ENCODE results near the gene SPTBN2.
"Not testable (repeated sequence)": the region's sequence is repeated elsewhere in the genome, so short reads cannot be mapped to it uniquely, and the experiment has no call there.

Gene SPTBN2

GRCh38 chr11:66728693-66729385 is at the start of gene SPTBN2:
SPTBN2 (minus strand) TSS chr11:66729216; CDS start chr11:66721240, 7,976 bp downstream.
- no peak for DNase-seq

- no peak for DNase-seq
Measured at GRCh38 chr11:66768818-66769217, 39.8 kb upstream of the SPTBN2 start.

DNA sequence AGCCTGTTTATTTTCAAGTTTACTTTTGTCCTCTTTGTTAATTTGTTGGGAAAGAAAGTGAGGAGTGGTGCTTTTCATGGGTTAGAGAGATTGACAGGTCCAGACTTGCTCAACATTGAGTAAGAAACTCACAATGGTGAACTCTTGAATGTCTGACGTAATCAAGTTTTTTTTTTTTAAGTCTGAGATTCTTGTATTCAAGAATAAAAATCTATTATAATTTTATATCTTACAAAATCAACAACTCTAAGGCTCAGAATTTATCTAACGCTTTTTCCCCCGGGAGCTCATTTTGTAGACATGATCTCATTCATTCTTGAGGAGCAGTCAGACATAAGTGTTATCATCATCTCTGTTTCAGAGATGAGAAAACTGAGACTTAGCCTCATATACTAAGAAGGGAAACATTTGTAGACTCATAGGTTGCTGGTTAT is 39.1 kb upstream of the SPTBN2 start:
- DNase-seq: no peak

- no peak for DNase-seq
Measured at GRCh38 chr11:66767666-66768065, 38.6 kb upstream of the SPTBN2 start.

DNA sequence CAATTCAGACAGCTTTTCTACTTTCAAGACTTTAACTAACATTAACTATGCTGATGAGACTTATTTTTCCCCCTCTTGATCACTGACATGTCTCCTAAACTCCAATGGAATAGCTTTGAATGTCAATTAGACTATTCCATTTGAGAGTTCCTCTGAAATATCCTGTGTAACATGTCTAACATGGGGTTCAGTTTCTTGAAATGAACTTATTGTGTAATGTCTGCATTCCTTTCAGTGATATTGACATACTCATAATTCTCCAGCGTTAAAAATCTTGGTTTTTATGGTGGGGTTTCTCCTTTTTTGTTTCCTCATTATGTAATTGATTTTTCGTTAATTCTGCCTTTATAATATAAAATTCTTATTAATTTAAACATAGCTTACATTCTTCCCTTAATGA is 37.7 kb upstream of the SPTBN2 start:
- DNase-seq: no peak

- no peak for DNase-seq
Measured at GRCh38 chr11:66762088-66762487, 33.1 kb upstream of the SPTBN2 start.

DNA sequence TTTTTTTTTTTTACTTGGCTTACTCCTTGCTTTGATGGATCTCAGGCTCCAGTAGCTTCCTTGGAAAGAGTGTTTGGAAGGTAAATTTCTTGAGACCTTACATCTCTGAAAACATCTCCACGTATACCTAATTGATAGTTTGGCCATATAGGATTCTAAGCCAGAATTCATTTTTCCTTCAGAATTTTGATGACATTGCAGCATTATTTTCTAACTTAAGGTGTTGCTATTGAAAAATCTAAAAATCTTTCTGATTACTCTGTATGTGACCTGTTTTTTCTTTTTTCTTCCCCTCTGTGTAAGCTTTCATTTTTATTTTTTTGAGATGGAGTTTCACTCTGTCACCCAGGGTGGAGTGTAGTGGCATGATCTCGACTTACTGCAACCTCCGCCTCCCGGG is 23.1 kb upstream of the SPTBN2 start:
- no peak for DNase-seq

- DNase-seq: peak; percentile 38
Measured at GRCh38 chr11:66749091-66749490, 20.1 kb upstream of the SPTBN2 start.

- DNase-seq: no peak
Measured at GRCh38 chr11:66747480-66747879, 18.5 kb upstream of the SPTBN2 start.

DNA sequence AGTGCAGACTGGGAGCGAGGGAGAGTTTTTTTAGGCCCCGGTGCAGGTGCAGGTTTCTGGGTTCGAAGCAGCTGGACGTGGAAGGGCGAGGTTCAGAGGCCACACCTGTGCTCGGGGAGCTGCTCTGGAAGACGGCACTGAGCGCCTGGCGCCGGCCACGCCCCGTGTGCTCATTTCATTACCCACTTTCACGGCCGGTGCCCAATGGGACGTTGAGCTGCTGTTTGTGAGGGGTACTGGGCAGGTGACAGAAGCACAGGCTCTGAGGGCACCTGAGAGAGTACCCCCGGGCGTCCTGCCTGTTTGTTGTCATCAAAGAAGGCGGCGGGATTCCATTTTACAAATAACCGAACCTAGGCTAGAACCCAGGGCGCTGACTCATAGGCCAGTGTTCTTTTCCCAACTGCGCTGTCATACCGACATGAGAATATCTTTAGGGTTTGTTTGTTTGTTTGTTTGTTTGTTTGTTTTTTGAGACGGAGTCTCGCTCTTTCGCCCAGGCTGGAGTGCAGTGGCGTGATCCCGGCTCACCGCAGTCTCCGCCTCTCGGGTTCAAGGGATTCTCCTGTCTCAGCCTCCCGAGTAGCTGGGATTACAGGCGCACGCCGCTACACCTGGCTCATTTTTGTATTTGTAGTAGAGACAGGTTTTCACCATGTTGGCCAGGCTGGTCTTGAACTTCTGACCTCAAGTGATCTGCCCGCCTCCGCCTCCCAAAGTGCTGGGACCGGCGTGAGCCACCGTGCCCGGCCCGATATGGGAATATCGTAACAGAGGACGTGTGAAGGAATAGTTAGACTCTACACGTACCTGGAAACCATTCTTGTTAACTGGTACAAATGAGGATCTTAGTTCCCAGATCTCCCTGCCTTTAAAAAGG is 16.6 kb upstream of the SPTBN2 start:
- DNase-seq: peak; percentile 73

- peak; percentile 80 for DNase-seq
Measured at GRCh38 chr11:66744485-66745355, 15.7 kb upstream of the SPTBN2 start.

- DNase-seq: no peak
Measured at GRCh38 chr11:66743271-66743968, 14.4 kb upstream of the SPTBN2 start.

DNA sequence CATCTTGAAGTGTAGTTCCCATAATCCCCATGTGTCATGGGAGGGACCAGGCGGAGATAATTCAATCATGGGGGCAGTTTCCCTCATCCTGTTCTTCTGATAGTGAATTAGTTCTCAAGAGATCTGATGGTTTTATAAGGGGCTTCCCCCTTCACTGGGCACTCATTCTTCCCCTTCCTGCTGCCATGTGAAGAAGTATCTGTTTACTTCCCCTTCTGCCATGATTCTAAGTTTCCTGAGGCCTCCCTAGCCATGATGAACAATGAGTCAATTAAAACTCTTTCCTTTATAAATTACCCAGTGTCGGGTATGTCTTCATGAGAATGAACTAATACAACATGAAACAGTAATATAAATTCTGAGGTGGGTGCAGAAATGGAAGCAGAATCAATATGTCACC is 12.1 kb upstream of the SPTBN2 start:
- no peak for DNase-seq

DNA sequence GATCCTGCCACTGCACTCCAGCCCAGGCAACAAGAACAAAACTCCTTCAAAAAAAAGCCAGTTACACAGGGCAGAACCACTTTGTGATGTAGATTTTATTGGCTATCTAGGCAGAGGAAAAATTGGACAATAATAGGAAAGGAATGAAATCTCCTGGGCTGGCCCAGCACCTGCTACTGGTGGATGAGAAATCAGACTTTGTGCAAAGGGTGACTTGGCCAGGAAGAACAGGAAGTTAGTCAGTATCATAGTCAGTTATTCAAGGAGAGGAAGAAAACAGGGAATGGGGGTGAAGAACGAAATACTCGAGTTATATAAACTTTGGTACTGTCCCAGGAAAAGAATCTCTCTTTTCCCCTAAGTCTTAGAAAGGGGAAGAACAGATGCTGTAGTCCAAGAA is 11.0 kb upstream of the SPTBN2 start:
- no peak for DNase-seq

DNA sequence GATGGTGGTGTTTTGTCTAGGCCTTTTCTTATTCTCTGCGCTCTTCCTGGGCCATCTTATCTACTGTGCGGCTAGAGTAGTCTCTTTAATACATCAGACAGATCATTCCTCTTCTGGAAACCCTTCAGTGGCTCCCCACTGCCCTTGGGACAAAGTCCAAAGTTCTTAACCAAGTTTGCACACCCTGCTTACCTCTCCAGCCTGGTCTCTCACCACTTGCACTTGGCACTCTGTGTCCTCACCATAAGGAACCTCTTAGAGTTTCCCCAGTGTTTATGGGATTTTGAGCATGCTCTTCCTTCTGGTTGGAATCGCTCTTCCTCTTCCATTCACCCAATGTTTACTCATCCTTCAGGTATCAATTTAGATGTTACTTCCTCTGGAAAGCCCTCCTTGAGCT is 5.2 kb upstream of the SPTBN2 start:
- DNase-seq: no peak

- DNase-seq: no peak
Measured at GRCh38 chr11:66729447-66729846, 431 bp upstream of the SPTBN2 start.

DNA sequence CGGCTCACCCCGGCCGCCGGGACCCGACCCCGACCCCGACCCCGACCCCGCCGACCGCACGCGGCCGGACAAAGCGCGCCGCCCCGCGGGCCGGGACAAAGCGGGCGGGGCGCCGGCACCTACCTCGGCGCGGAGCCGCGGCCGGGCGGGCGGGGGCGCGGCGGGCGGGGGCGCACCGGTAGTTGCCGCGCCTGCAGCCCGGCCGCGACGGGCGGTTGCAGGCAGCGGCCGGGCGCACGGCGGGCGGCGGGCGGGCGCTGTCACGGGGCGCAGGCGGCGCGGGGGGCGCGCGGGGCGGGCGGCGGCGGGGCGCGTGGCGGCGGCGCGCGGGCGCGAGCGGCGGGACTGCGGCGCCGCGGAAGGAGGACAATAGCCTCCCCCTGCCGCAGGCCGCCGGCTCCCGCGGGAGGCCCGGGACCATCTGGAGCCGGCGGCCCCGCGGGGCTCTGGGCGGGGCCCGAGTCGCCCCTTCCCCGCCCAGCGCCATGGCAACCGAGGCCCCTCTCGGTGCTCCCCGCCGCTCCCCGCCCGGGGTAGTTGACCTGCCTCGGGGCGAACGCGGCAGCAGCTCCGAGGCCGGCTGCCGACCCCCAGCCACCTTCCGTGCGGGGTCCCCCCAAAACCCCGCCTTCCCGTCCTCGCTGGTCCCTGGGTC is 851 bp downstream of the SPTBN2 start:
- no peak for DNase-seq

- no peak for DNase-seq
Measured at GRCh38 chr11:66727282-66728037, 1.6 kb downstream of the SPTBN2 start.

DNA sequence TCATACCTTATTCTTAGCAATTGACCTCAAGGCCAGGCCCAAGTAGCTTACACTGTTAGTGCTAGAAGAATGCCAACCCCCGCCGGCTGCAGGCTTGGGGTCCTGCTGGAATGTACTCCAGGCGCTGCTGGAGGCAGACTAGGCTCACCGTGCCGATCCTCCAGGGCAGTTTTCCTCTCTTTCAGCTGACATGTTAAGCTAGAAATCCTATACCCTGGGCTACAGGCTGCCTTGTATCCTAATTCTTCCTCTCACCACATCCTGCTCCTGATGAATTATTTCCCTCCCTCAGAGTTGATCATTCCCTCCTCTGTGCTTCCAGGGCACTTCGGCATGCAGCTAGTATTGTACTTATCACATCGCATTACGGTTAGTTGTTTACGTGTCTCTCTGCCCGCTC is 3.4 kb downstream of the SPTBN2 start:
- no peak for DNase-seq

- DNase-seq: no peak
Measured at GRCh38 chr11:66725114-66725513, 3.9 kb downstream of the SPTBN2 start.

DNA sequence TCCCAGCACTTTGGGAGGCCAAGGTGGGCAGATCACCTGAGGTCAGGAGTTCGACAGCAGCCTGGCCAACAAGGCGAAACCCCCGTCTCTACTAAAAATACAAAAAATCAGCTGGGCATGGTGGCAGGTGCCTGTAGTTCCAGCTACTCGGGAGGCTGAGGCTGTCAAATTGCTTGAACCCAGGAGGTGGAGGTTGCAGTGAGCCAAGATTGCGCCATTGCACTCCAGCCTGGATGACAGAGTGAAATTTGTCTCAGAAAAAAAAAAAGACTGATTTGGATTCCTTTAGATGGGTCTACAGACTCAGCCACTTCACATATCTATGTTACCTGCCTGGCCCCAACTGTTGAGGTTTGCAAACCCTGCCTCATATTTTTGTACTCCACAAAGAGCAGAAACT is 4.8 kb downstream of the SPTBN2 start:
- not testable (repeated sequence) for DNase-seq
